ENCODE measurements around the gene ATP2B2. TPM values are rescaled to one million over a fixed set of nuclear protein-coding genes. Genes with fewer than 3 reads are reported as not detected.

ATP2B2 gene
- polyA plus RNA-seq, 2 of the 4 experiments (the other 2 are of a cell fraction), result 0.03 to 0.04 TPM

DNA sequence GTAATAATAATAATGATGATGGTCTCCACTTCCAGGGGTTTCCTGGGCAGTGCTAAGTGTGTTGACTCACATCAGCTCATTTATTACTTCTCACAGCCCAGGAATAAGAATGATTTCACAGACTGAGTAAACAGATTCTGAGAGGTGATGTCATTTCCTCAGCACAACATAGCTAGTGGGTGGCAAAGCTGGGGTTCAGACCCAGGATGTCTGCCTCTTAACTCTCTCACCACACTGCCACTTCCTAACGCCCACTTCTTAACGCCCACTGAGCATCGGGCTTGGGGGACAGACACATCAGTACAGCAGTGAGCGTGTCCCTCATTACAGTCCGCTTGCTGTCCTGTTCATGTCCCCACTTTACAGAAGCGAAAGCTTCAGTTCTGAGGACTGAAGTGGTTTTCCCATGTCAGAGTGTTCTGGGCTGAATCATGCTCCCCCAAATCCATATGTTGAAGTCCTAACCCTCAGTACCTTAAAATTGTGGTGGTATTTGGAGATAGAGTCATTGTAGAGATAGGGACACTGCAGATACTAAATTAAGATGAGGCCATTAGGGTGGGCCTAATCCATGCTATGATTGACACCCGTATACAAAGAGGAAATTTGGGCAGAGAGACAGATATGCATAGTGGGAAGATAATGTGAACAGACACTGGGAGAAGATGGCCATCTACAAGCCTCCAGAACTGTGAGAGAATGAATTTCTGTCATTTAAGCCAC, 68.0 kb downstream of the ATP2B2 start:
- ATAC-seq, result no peak; a peak in 1 of 6 replicates
- CTCF ChIA-PET, result interaction anchor here (0.9 to 2.4 kb wide), 5 partner anchors 11 to 301 kb away, joined by 3 to 9 read pairs (median 3); no protein-coding TSS in a partner anchor
- FAIRE-seq, result no peak

DNA sequence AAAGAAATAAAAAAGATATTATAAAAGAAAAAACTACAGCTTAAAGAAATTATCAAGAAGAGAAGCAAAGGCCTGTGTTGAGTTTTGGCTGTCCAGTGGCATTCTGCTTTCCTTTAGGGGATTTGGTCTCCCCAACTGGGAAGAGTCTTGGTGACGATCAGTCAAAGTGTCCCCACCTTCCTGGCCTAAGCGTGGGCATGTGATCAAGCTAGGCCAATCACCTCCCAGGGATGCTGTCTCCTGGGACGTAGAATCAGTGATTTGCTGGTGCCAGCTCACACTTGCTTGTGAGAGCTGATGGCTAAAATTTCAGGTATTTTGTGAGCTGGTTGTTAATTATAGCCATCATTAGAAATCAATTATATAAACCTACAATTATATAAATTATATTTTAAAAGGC, 69.5 kb downstream of the ATP2B2 start:
- no peak overlapping the region for H3K27ac ChIP-seq
- CTCF ChIA-PET, result interaction anchor here (0.6 to 2.4 kb wide), 4 partner anchors 18 to 303 kb away, joined by 3 to 9 read pairs (median 4); no protein-coding TSS in a partner anchor
- no peaks in the 10 kb centered on the region for H3K9me3 ChIP-seq
- POLR2A ChIA-PET, result no interaction called here
- no peak for DNase-seq (ENCODE audit: low read depth in 1 of 2, low spot score in 1 of 2)
- no peak for ATAC-seq
- FAIRE-seq, result no peak
- no peak overlapping the region for H3K4me2 ChIP-seq
- H3K4me3 ChIP-seq, result no peak overlapping the region
- WGBS (ENCODE audit: missing lambda C conversion rate), result 67% methylated on average over 3 of the region's 3 CpGs
- H3K4me1 ChIP-seq, result no peaks in the 10 kb centered on the region
- TF ChIP-seq, protein P1, sequence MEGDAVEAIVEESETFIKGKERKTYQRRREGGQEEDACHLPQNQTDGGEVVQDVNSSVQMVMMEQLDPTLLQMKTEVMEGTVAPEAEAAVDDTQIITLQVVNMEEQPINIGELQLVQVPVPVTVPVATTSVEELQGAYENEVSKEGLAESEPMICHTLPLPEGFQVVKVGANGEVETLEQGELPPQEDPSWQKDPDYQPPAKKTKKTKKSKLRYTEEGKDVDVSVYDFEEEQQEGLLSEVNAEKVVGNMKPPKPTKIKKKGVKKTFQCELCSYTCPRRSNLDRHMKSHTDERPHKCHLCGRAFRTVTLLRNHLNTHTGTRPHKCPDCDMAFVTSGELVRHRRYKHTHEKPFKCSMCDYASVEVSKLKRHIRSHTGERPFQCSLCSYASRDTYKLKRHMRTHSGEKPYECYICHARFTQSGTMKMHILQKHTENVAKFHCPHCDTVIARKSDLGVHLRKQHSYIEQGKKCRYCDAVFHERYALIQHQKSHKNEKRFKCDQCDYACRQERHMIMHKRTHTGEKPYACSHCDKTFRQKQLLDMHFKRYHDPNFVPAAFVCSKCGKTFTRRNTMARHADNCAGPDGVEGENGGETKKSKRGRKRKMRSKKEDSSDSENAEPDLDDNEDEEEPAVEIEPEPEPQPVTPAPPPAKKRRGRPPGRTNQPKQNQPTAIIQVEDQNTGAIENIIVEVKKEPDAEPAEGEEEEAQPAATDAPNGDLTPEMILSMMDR (IDR thresholded peaks at IDR 0.05), result no peak
- TF ChIP-seq KDM1A (IDR thresholded peaks at IDR 0.05; ENCODE audit: low read depth) (no peak), HOXB5 (CRISPR knock-in tag; IDR thresholded peaks at IDR 0.05) (no peak), MYC (IDR thresholded peaks at IDR 0.05; ENCODE audit: borderline replicate concordance, low read length) (no peak), RARB (CRISPR knock-in tag; IDR thresholded peaks at IDR 0.05) (no peak), BHLHE40 (IDR thresholded peaks at IDR 0.05; ENCODE audit: low read depth, low read length) (no peak), SREBF2 (IDR thresholded peaks at IDR 0.05) (no peak), NPAS2 (CRISPR knock-in tag; IDR thresholded peaks at IDR 0.05; ENCODE audit: borderline replicate concordance) (no peak), CBX8 (IDR thresholded peaks at IDR 0.05) (no peak), MAZ (IDR thresholded peaks at IDR 0.05; ENCODE audit: borderline replicate concordance, low read depth, low read length) (no peak), HOXB13 (CRISPR knock-in tag; IDR thresholded peaks at IDR 0.05; ENCODE audit: low read depth) (no peak)
- TF ChIP-seq, protein P2, sequence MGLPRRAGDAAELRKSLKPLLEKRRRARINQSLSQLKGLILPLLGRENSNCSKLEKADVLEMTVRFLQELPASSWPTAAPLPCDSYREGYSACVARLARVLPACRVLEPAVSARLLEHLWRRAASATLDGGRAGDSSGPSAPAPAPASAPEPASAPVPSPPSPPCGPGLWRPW (IDR thresholded peaks at IDR 0.05), result no peak
- TF ChIP-seq, protein P3, sequence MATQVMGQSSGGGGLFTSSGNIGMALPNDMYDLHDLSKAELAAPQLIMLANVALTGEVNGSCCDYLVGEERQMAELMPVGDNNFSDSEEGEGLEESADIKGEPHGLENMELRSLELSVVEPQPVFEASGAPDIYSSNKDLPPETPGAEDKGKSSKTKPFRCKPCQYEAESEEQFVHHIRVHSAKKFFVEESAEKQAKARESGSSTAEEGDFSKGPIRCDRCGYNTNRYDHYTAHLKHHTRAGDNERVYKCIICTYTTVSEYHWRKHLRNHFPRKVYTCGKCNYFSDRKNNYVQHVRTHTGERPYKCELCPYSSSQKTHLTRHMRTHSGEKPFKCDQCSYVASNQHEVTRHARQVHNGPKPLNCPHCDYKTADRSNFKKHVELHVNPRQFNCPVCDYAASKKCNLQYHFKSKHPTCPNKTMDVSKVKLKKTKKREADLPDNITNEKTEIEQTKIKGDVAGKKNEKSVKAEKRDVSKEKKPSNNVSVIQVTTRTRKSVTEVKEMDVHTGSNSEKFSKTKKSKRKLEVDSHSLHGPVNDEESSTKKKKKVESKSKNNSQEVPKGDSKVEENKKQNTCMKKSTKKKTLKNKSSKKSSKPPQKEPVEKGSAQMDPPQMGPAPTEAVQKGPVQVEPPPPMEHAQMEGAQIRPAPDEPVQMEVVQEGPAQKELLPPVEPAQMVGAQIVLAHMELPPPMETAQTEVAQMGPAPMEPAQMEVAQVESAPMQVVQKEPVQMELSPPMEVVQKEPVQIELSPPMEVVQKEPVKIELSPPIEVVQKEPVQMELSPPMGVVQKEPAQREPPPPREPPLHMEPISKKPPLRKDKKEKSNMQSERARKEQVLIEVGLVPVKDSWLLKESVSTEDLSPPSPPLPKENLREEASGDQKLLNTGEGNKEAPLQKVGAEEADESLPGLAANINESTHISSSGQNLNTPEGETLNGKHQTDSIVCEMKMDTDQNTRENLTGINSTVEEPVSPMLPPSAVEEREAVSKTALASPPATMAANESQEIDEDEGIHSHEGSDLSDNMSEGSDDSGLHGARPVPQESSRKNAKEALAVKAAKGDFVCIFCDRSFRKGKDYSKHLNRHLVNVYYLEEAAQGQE (IDR thresholded peaks at IDR 0.05), result no peak
- TF ChIP-seq, protein P4, sequence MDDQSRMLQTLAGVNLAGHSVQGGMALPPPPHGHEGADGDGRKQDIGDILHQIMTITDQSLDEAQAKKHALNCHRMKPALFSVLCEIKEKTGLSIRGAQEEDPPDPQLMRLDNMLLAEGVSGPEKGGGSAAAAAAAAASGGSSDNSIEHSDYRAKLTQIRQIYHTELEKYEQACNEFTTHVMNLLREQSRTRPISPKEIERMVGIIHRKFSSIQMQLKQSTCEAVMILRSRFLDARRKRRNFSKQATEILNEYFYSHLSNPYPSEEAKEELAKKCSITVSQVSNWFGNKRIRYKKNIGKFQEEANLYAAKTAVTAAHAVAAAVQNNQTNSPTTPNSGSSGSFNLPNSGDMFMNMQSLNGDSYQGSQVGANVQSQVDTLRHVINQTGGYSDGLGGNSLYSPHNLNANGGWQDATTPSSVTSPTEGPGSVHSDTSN (IDR thresholded peaks at IDR 0.05), result no peak

More for the DNA sequence above, 68.0 kb downstream of the ATP2B2 start:
- no peak overlapping the region for H3K27ac ChIP-seq
- no peak for TF ChIP-seq EHF (CRISPR knock-in tag; IDR thresholded peaks at IDR 0.05)
- TF ChIP-seq HOXB5 (CRISPR knock-in tag; IDR thresholded peaks at IDR 0.05), result no peak
- no peak for TF ChIP-seq HOXA7 (CRISPR knock-in tag; IDR thresholded peaks at IDR 0.05)
- TF ChIP-seq RAD21 (conservative IDR thresholded peaks at IDR 0.05 in 1 of 2, IDR thresholded peaks at IDR 0.05 in 1 of 2), result no peak
- no peak for TF ChIP-seq ZFP36 (IDR thresholded peaks at IDR 0.05; ENCODE audit: borderline replicate concordance, partially characterized antibody)
- TF ChIP-seq MYC (IDR thresholded peaks at IDR 0.05; ENCODE audit: borderline replicate concordance, low read length), result no peak
- no peaks in the 10 kb centered on the region for H3K4me1 ChIP-seq
- H3K4me2 ChIP-seq, result no peak overlapping the region
- H3K9me3 ChIP-seq, result no peaks in the 10 kb centered on the region
- POLR2A ChIA-PET, result no interaction called here
- 62% methylated on average over 7 of the region's 7 CpGs for WGBS (ENCODE audit: missing lambda C conversion rate)
- no peak for DNase-seq (ENCODE audit: low read depth in 1 of 2, low spot score in 1 of 2)
- no peak overlapping the region for H3K4me3 ChIP-seq
